H1 (cell line): Measurements from ENCODE around the gene NBEA. TPM values are rescaled to one million over a fixed set of nuclear protein-coding genes. Genes with fewer than 3 reads are reported as not detected.

Experiments
- ATF2 ChIP-seq: IDR thresholded peaks from 2 replicates; pipeline ENCODE4 v1.6.1; 2012; ENCODE audit warnings: low read length, inconsistent platforms
- CHD1 ChIP-seq: IDR thresholded peaks from 2 replicates; pipeline ENCODE4 v1.6.1; 2012; ENCODE audit warnings: low read depth, low read length, improper control_type of control experiment
- PHF8 ChIP-seq: fragments of 200-600 bp; sonication (generic); conservative IDR thresholded peaks from 2 replicates; pipeline ENCODE4 v1.7.1; 2012; ENCODE audit warnings: low read depth, mild to moderate bottlenecking, inconsistent platforms, low read length, moderate library complexity
- RNF2 ChIP-seq: fragments of 200-900, 300-1000 bp; sonication (generic); IDR thresholded peaks from 2 replicates; pipeline ENCODE4 v1.7.1; 2016; ENCODE audit warnings: borderline replicate concordance, low read depth, mild to moderate bottlenecking, antibody characterized with exemption, low read length; ENCODE audit not compliant: poor library complexity, severe bottlenecking; ENCODE audit errors: missing control alignments
- polyA plus RNA-seq, 7 experiments: library from polyadenylated mRNA; depleted of rRNA in 3 of 7; stranded (reverse) in 5 of 7; unstranded in 2 of 7; fragments of >200 nt in 5 of 7; fragments of 200-250 nt in 2 of 7; gene quantifications; 1 replicate in 5 of 7; 2 replicates in 1 of 7; 4 replicates in 1 of 7; pipeline versions ENCODE4 v1.2.1 to v1.2.3, GENCODE V29; 2011 to 2013; ENCODE audit warnings: missing spikeins in 2 of 7, mixed read lengths in 2 of 7
- total RNA-seq: library from RNA; stranded (reverse); fragmentation: NEBNext Ultra II Directional; extraction: Animal tissue kit (Norgen Biotek cat#: 25700); gene quantifications from 2 replicates; pipeline ENCODE4 v1.2.1, GENCODE V29; 2021

Gene NBEA
- total and polyA plus RNA-seq, 2 of the 8 experiments (the other 6 are each of a cell fraction or from before 2014, with no cell fraction given), result 14.2 to 21.5 TPM

DNA sequence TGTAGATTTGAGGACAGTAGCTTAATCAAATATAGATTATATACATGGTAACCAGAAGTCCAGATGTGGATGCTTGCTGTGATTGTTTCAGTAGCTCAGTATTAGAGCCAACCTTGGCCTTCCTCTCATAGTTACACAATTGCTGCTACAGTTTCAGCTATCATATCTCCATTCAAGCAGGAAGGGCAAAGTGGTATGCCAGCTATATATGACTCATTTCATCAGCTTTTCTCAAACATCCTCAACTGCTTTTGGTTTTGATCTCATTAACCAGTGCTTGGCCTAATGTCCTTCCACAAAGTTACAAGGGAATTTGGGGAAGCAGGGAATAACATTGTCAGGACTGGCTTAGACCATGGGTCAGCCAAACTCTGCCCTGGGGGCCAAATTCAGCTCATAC lies 607.4 kb downstream of the NBEA start (continued):
- no peak for TF ChIP-seq ATF2
- TF ChIP-seq PHF8, result no peak
- TF ChIP-seq RNF2, result no peak
- TF ChIP-seq CHD1, result no peak
